Thoracic aorta (tissue), 2 donors: ENCODE data around the gene BCR. TPM values are rescaled to one million over a fixed set of nuclear protein-coding genes. Genes with fewer than 3 reads are reported as not detected.

Experiments
- ATAC-seq: fragments of 150-250 bp; one replicate; pipeline ENCODE4 v1.8.0; 2017; ENCODE audit warnings: low read depth; ENCODE audit not compliant: insufficient number of reproducible peaks, low FRiP score
- DNase-seq: peaks from one replicate; pipeline ENCODE4 v3.0.0-alpha.2; 2020; ENCODE audit warnings: low spot score
- H3K27ac ChIP-seq, 2 donors: fragments of 200-600 bp; sonication (generic); 1 replicate in 1 of 2; 2 replicates in 1 of 2; pipeline ENCODE4 v1.5.1; 2016; ENCODE audit warnings: mild to moderate bottlenecking in 2 of 2, moderate library complexity in 2 of 2
- H3K27me3 ChIP-seq: fragments of 200-600 bp; sonication (generic); replicated peaks from 2 replicates; pipeline ENCODE4 v1.6.0; 2016; ENCODE audit warnings: mild to moderate bottlenecking; ENCODE audit not compliant: insufficient read depth
- H3K36me3 ChIP-seq: fragments of 200-600 bp; sonication (generic); one replicate; pipeline ENCODE4 v1.5.1; 2016
- H3K4me1 ChIP-seq, 2 donors: fragments of 200-600 bp; sonication (generic); 1 replicate in 1 of 2; 2 replicates in 1 of 2; pipeline versions ENCODE4 v1.5.1 to v1.6.0; 2016; ENCODE audit warnings: low read depth in 2 of 2, mild to moderate bottlenecking in 1 of 2; ENCODE audit not compliant: control insufficient read depth in 1 of 2
- H3K4me3 ChIP-seq: fragments of 200-600 bp; sonication (generic); 2 replicates; pipeline ENCODE4 v1.5.1; 2016; ENCODE audit warnings: mild to moderate bottlenecking
- H3K9me3 ChIP-seq: fragments of 200-600 bp; sonication (generic); 2 replicates; pipeline ENCODE4 v1.5.1; 2016
- CTCF ChIP-seq: fragments of 200-600 bp; sonication (generic); IDR thresholded peaks from one replicate; pipeline ENCODE4 v1.5.1; 2019; ENCODE audit warnings: antibody characterized with exemption
- total RNA-seq, 2 donors: library from RNA; depleted of rRNA; stranded (reverse); fragments of >200 nt; gene quantifications; one replicate each; pipeline versions ENCODE4 v1.1.0 to v1.2.3, GENCODE V29; 2016

BCR gene
- total RNA-seq, 2 donors from 2014 or later = 73.2 to 232 TPM

GRCh38 chr22:23286296-23286695, 106.0 kb downstream of the BCR start:
- Histone ChIP-seq H3K27ac (no peak overlapping the region), H3K4me1 (peaks cover 13 to 29% of the 10 kb centered on the region in 2 donors), H3K4me3 (no peak overlapping the region), H3K27me3 (no peaks in the 10 kb centered on the region), H3K36me3 (peaks cover 56% of the 10 kb centered on the region), H3K9me3 (no peaks in the 10 kb centered on the region)
- no peak for ATAC-seq
- no peak for DNase-seq
- no peak for TF ChIP-seq CTCF

GRCh38 chr22:23287136-23288095, 107.1 kb downstream of the BCR start:
- H3K4me1 ChIP-seq = peaks cover 8 to 19% of the 10 kb centered on the region in 2 donors
- H3K27ac ChIP-seq = no peak overlapping the region
- H3K27me3 ChIP-seq = no peaks in the 10 kb centered on the region
- no peak for TF ChIP-seq CTCF
- H3K9me3 ChIP-seq = no peaks in the 10 kb centered on the region
- no peak overlapping the region for H3K4me3 ChIP-seq
- DNase-seq (no peak), ATAC-seq (no peak)
- H3K36me3 ChIP-seq = peaks cover 65% of the 10 kb centered on the region

- H3K36me3 ChIP-seq = peaks cover 76% of the 10 kb centered on the region
- no peak overlapping the region for H3K4me3 ChIP-seq
- peaks cover 0 to 8% of the 10 kb centered on the region in 2 donors for H3K4me1 ChIP-seq
- ATAC-seq (no peak), DNase-seq (no peak)
- no peaks in the 10 kb centered on the region for H3K27me3 ChIP-seq
- TF ChIP-seq CTCF = no peak
- no peak overlapping the region for H3K27ac ChIP-seq
- no peaks in the 10 kb centered on the region for H3K9me3 ChIP-seq
Observed at GRCh38 chr22:23288301-23289129, 108.2 kb downstream of the BCR start.

GRCh38 chr22:23289130-23289503, 108.8 kb downstream of the BCR start:
- H3K36me3 ChIP-seq = peaks cover 78% of the 10 kb centered on the region
- H3K27ac ChIP-seq = peak overlapping the region in 1 of 2 donors; percentile 20
- H3K9me3 ChIP-seq = no peaks in the 10 kb centered on the region
- H3K4me1 ChIP-seq = peaks cover 0 to 4% of the 10 kb centered on the region in 2 donors
- ATAC-seq (no peak), DNase-seq (no peak)
- no peak overlapping the region for H3K4me3 ChIP-seq
- no peak for TF ChIP-seq CTCF
- H3K27me3 ChIP-seq = no peaks in the 10 kb centered on the region
